ENCODE data around the gene PARD6G. TPM values are rescaled to one million over a fixed set of nuclear protein-coding genes. Genes with fewer than 3 reads are reported as not detected.

Gene PARD6G
- total RNA-seq, 2 donors from 2014 or later, result 12.3 to 18.7 TPM

- DNase-seq (ENCODE audit: low spot score), result peak; percentile 55
- H3K9me3 ChIP-seq, result no peaks in the 10 kb centered on the region
- H3K27me3 ChIP-seq (replicated peaks; ENCODE audit: insufficient read depth), result no peaks in the 10 kb centered on the region
- 0% methylated on average over 65 of the region's 106 CpGs for WGBS
- H3K4me3 ChIP-seq, result peak overlapping the region; percentile 79 to 81
- intact Hi-C loops (cut with DNase I), result no loop called here
- no peaks in the 10 kb centered on the region for H3K4me1 ChIP-seq (replicated peaks)
- H3K36me3 ChIP-seq, result no peaks in the 10 kb centered on the region
- H3K27ac ChIP-seq, result peak overlapping the region; percentile 72 to 75
- no peak for TF ChIP-seq CTCF (IDR thresholded peaks at IDR 0.05)
- no peak for TF ChIP-seq POLR2AphosphoS5 (IDR thresholded peaks at IDR 0.05)
- TF ChIP-seq POLR2A (IDR thresholded peaks at IDR 0.05), result no peak
These were observed 595 bp downstream of the PARD6G start for GRCh38 chr18:80246445-80247392.

GRCh38 chr18:80245781-80246444 is 1.4 kb downstream of the PARD6G start:
- Histone ChIP-seq H3K36me3 (no peaks in the 10 kb centered on the region), H3K9me3 (no peaks in the 10 kb centered on the region), H3K4me1 (replicated peaks) (no peaks in the 10 kb centered on the region), H3K27ac (peak overlapping the region; percentile 72 to 75), H3K4me3 (peak overlapping the region; percentile 79 to 81), H3K27me3 (replicated peaks; ENCODE audit: insufficient read depth) (no peaks in the 10 kb centered on the region)
- no peak for DNase-seq (ENCODE audit: low spot score)
- TF ChIP-seq CTCF (IDR thresholded peaks at IDR 0.05) (no peak), POLR2AphosphoS5 (IDR thresholded peaks at IDR 0.05) (no peak), POLR2A (IDR thresholded peaks at IDR 0.05) (no peak)
- intact Hi-C loops (cut with DNase I), result no loop called here
- WGBS, result 16% methylated on average over 24 of the region's 31 CpGs

- H3K4me3 ChIP-seq, result no peak overlapping the region
- WGBS, result 79% methylated on average over 10 of the region's 10 CpGs
- no peaks in the 10 kb centered on the region for H3K9me3 ChIP-seq
- no peaks in the 10 kb centered on the region for H3K4me1 ChIP-seq (replicated peaks)
- no peak for TF ChIP-seq POLR2A (IDR thresholded peaks at IDR 0.05)
- TF ChIP-seq POLR2AphosphoS5 (IDR thresholded peaks at IDR 0.05), result no peak
- TF ChIP-seq CTCF (IDR thresholded peaks at IDR 0.05), result no peak
- no peak for DNase-seq (ENCODE audit: low spot score)
- no peaks in the 10 kb centered on the region for H3K36me3 ChIP-seq
- intact Hi-C loops (cut with DNase I), result no loop called here
- H3K27me3 ChIP-seq (replicated peaks; ENCODE audit: insufficient read depth), result no peaks in the 10 kb centered on the region
- H3K27ac ChIP-seq, result peak overlapping the region in 1 of 2 donors; percentile 72
These were observed 2.2 kb downstream of the PARD6G start for GRCh38 chr18:80244956-80245730.

GRCh38 chr18:80244167-80244566 is 3.1 kb downstream of the PARD6G start:
- WGBS, result 89% methylated on average over 6 of the region's 6 CpGs
- DNase-seq (ENCODE audit: low spot score), result no peak
- H3K27ac ChIP-seq, result no peak overlapping the region
- no peaks in the 10 kb centered on the region for H3K9me3 ChIP-seq
- TF ChIP-seq POLR2AphosphoS5 (IDR thresholded peaks at IDR 0.05), result no peak
- TF ChIP-seq CTCF (IDR thresholded peaks at IDR 0.05), result no peak
- no peak for TF ChIP-seq POLR2A (IDR thresholded peaks at IDR 0.05)
- intact Hi-C loops (cut with DNase I), result no loop called here
- no peaks in the 10 kb centered on the region for H3K27me3 ChIP-seq (replicated peaks; ENCODE audit: insufficient read depth)
- no peak overlapping the region for H3K4me3 ChIP-seq
- no peaks in the 10 kb centered on the region for H3K36me3 ChIP-seq
- no peaks in the 10 kb centered on the region for H3K4me1 ChIP-seq (replicated peaks)
